Cortex of kidney (tissue), 1 donor: ENCODE data around the gene ATP5F1B.

Experiments used
- DNase-seq: peaks from one replicate; lab custom pipeline; 2025; lab: John Stamatoyannopoulos, UW

ATP5F1B gene

DNA sequence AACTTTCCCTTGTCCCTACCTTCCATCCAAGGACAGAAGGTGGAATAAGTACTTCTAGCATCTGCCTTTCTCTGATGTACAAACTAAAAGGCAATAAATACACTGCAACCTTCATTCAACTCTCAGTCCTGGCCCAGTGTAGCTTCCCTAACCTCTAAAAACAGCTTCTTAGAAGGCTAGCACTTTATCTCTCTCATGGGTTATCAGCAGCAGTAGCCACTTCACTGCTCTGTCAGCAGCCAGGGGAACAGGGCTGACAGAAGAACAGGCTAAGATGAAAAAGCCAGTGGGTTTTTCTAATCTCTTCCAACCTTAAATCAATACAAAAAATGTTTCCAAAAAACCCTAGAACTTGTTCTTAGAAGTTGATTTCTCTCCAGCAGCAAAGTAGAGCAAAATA, 28.9 kb downstream of the ATP5F1B start:
- no peak for DNase-seq

DNA sequence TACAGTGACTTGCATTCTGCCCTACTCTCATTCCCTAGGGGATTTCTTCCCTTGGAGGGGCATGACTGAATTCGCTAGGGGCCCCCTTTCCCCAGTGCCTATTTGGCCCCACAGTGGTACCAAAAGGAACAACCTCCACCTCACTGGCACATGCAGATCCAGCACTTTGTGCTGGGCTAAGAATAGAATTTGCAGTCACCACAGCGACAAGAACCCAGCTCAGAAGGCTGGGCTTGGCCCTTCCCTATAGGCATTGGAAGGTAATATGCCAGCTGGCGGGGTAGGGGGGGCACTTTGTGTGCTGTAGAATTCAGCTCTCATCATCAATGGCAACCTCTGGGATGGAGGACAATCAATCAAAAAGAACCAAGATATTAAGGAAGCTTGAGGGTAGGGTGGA, 29.5 kb downstream of the ATP5F1B start:
- no peak for DNase-seq

DNA sequence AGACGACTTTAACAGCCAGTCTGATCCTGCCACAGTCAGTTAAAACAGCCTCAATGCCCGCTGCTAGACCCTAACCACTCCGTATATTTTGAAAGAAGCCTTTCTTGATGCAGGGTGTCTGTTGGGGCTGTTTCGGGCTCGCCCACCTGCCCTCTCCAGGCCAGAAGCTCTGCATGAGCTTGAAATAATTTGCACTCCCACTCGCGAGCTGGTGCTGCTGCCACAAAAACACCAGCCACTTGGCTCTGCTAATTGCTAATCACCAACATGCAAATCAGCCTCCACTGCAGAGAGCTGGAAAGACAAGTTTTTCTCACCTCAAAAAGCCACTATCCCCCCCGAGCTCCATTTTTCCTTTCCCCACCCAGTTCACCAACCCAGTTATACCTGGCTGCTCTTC, 31.2 kb downstream of the ATP5F1B start:
- DNase-seq, result no peak

DNA sequence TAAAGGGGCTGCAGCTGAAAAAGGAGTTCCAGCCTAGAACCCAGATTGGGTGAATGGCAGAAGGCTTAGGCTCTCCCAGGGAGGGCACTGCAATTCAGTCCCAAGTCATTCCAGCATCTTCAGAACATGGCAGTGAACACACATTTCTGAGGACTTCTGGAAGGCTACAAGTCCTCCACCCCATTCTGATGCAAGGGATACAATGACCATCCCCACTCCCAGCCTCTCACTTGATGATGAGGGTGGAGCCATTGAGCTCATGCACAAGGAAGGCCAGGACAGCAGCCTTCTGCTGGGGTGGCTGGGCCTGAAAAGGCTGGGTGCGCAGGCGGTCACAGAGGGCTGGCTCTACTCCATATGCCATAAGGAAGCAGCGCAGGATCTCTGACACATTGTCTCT, 41.4 kb downstream of the ATP5F1B start:
- DNase-seq, result no peak

DNA sequence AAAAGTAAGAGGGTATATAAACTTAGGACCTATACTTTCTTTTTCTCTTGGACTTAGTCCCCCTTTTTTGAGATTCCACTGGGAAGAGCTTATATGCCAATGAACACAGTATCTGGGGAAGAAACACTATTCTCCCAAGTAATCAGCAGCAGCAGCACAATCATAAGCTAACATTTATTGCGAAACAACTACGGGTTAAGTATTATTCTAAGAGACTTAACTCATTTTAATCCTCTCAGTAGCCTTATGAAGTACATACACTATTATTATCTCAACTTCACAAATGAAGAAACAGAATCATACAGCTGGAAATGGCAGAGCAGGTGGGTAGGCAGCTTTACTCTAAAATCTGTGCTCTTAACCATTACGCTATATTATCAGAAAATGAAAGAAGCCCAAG, 43.5 kb downstream of the ATP5F1B start:
- no peak for DNase-seq

DNA sequence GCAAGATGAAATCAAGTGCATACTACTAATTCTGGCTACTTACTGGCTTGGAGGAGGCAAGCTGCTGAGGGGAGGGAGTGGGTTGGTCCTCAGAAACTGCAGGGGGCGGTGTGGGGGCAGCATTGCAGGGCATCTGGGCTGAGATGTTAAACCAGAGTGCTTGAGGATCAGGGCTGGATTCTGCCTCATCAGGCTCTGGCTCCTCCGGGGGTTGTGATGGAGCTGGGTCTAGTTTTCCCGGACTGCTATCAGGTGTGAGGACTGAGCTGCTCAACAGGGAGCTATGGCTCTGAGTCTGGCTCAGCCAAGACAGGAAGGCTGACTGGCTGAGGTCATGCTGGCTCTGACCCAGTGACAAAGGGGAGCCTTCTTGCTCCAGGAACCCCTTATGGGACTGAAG, 44.3 kb downstream of the ATP5F1B start:
- no peak for DNase-seq

DNA sequence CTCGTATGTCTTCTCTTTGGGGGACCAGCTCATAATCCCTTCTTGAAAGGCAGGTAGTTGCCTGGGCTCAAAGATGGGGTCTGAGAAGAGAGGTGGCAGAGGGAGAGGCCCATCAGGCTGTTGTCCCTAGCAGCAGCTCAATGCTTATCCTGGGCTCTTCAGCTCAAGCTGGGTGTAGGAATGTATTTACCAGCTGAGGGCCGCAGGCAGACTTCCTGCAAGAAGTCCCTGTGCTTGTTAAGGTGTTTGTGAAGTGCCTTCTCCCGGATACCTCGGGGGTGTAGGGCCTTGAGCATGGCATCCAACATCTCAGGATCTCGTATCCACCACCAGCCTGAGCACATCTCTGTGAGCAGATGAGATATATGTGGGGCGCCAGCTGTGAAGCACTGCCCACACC, 45.0 kb downstream of the ATP5F1B start:
- no peak for DNase-seq

DNA sequence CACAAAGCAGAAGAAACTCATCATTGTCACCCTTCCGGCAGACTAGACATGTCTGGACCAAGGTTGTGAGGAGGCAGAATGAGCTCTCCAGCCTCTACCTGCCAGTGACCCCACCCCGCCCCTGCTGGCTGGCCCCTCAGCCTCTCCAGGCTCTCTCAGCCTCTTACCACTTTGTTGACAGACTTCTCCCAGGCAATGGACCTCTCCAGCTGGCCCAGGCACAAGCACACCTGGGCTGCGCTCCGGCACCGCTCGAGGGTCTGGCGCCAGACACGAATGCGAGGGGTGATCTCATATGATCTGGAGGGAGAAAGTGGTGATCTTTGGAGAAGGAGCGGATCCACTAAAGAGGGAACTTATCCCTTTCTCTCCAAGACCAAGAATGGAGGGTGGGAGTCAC, 46.0 kb downstream of the ATP5F1B start:
- DNase-seq, result no peak

DNA sequence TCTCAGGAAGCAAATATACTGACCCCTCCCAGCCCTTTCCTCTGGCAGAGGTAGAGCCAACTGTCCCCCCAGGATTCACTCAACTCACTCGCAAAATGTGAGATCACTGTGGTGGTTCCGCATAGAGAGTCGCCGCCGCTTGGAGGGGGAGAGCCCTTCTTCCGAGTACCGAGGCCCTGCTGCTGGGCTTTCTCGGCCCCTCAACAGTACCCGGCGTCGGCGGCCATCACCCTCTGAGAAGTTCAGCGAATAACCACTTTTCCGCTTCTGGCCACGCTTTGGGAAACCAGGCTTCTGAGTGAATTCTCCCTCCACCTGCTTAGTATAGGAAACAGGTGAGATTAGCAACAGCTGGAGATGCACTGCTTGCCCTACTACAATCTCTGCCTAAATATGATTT, 46.7 kb downstream of the ATP5F1B start:
- no peak for DNase-seq

DNA sequence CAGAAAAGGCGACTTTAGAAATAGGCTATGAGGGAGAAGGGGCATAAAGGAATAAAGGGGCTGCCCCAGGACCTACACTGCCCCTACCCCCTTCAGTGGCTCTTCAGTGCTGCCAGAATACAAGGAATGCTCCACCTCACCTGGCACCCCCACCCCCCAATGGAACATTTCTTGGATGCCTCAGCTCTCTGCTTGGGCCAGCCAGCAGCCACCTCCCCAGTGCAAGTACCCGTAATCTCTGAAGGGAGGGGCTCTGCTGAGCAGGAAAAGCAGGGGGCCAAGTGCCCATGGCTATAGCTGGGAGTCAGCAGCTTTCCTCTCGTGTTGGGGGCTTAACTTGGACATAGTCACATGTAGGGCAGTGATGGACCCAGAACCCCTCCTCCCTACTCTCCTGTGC, 49.0 kb downstream of the ATP5F1B start:
- DNase-seq, result no peak

DNA sequence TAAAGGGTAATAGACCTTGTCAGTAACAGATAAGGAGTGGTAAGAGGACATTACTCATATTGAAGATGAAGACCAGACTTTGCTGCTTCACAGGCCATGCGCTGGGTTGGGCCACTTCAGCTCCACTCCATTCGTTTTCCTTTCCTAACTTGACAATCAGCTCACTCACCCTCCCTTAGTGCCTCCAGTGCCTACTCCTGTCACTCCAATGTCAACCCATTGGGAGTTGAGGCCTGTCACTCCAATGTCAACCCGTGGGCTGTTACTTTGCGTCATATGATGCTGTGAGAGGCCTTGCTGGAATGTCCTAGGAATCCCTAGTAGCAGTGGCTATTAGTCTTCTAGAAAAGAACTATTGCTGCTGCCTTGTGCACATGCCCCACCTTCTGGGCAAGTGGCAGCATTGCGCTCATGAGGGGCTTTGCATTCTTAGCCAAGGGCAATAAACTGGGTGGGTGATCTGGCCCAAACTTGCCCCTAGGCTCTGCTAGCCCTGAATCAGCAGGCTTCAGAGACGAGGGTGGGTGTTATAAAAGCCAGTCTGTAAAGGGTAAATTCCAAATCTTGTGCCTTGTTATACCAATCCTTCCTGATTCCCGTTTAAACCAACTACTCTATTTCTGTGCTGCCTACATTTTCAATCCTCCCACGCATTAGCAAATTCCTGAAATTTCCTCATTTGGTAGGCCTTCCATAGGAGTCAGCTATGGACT, 51.7 kb downstream of the ATP5F1B start:
- DNase-seq, result no peak

DNA sequence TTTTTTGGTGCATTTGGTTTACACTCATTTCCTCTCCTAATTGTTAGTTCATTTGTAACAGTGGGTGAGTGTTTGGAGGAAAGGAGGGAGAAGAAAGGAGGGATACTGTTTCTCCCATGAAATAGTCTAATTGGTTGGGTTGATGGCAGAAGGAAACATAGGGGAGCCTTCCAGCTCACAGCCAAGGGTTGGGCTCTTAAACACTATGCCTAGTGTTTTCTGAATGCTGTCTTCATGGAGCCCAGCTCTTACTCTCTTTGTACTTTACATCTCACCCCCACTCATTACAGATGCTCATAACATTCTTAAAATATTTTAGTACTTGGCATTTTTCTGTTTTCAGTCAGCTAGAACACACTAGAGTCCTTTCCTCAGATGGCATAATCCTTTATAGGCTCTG, 53.8 kb downstream of the ATP5F1B start:
- no peak for DNase-seq

DNA sequence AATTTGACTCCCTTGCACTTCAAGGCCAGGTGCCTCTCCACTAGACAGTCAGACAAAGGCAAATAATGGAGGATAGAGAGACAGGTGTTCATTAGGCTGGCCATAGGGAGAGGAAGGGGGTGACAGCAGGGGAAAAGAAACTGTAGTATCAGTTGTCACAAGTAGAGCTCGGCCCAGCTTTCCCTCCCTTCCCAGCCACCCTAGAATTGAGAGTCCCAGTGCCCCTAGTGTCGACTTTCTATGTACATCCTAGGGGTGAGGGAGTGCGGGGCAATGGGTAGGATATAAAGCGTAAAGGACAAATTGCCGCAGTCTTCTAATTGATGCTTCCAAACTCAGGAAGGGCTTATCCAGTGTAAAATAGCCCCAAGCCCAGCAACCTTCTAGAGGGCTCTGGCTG, 54.7 kb downstream of the ATP5F1B start:
- DNase-seq, result no peak

DNA sequence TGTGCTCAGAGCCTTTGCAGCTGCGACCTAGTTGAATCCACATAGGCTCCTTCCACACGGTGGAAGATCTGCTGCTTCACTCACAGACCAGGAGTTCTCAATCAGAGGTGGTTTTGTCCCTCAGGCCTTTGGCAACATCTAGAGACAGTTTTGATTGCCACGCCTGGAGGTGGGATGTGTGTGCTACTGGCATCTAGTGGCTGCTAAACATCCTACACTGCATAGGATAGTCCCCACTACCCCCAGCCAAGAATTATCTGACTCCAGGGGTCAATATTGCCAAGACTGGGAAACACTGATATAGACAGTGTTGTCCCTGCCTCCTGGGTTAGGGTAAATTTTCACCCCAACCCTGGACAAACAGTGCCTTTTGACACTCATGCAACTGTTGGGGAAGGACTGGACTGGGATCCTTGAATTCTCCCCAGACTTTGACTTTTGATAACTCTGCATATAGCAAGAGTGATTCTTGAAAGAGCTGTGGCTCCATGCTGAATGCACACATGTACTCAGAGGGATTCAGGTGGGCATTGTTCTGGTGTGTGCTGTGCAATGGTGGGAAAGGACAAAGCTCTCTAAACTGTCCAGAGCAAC, 55.5 kb downstream of the ATP5F1B start:
- DNase-seq, result no peak

DNA sequence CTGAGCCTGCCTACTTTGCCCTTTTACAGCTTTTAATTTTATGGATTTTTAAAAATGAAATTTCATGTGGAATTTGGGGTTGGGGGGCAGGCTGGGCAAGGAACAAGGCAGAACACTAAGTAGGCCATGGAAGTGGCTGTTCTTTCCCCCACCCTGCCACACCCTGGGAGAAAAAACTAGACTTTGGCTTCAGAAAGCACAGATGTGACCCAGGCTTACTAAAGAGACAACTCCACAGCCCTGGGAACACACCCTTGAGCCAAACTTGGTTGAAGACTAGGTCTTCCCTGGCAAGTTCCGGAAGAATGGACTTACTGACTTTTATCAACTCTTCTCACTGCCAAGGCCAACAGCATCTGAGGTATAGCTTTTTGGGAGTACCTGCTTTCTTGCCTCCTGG, 56.0 kb downstream of the ATP5F1B start:
- no peak for DNase-seq
